Measurements from ENCODE around the gene WWP2.

- TF ChIP-seq CTCF (IDR thresholded peaks at IDR 0.05) (no peak), REST (IDR thresholded peaks at IDR 0.05; ENCODE audit: insufficient read depth in 1 of 2, low read depth in 2 of 2, low read length in 1 of 2) (no peak), POLR2AphosphoS5 (IDR thresholded peaks at IDR 0.05; ENCODE audit: low read depth, low read length) (no peak)
These were observed 61.9 kb downstream of the WWP2 start for GRCh38 chr16:69823831-69824563.
